Stimulated activated CD8-positive, alpha-beta memory T cell treated with anti-CD3 and anti-CD28 coated beads, Interleukin-12 subunit alpha, Interleukin-12 subunit beta, amount 100 ng/mL, for 24 hours (primary cell): Measurements from ENCODE around the gene WDR5B.
"Not testable (repeated sequence)": the region's sequence is repeated elsewhere in the genome, so short reads cannot be mapped to it uniquely, and the experiment has no call there.

Experiments
- DNase-seq: peaks from one replicate; pipeline ENCODE4 v3.0.0-alpha.2; 2020; ENCODE audit errors: extremely low read depth

Gene WDR5B

DNA sequence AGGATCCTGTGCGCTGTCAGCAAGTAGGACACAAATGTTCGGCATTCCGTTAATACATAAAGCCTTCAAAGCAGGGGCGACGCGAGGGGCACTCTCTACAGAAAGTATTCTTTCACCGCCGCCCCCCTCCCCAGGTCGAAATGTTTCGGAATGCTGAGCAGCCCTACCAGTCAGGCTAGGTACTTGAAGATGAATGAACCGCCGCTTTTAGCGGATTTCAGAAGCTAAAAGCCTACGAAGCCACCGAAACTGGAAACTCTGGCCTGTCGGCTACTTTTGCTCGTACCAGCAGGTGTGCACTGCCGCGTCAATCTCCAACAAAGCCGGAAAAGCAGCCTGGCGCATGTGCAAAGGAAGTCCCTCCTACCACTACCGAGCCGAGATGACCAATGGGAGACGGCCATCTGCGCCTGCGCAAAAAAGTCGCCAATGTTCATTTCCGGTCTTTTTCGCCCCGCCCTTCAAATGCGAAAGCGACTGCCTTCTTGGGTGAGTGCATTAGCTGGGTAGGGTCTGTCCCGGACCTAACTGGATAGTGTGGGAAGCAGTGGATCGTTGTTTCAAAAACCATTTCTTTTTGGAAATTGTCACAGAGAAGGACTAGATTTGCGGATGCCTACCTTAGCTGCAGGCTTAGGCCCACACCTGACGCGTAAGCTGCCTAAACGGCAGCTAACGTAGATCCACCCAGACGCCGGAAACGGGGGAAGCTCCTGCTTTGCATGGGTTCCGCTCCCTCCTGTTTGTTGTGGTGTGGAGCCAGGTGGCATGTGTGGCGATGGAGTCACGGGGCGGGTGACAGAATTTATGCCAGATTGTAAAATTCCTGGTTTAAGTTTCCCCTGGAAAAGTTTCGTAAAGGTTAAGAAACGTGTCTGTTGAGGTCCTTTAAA lies at the start of gene WDR5B:
WDR5B (minus strand) TSS at position 301 of the 893 bp plus-strand sequence. CDS start 534 bp downstream, outside the sequence.
- DNase-seq: peak; percentile 93

DNA sequence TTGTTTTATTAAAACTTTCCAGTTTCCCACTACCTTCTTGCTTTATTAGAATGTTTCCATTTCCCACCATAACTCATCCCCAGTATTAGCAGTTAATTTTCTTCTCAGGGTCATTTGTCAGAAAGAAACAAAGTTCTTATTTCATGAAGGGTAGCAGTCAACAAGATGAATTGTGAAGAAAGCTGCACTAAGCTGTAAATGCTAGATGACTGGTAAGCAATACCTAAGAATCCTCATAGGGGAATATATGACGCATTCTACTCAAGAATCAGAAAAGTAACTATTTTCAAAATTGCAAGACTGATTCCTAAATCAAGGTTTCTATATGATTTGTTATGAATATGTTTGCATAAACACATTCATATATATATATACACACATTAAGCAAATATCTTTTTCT lies 48.8 kb upstream of the WDR5B start:
- DNase-seq: no peak

DNA sequence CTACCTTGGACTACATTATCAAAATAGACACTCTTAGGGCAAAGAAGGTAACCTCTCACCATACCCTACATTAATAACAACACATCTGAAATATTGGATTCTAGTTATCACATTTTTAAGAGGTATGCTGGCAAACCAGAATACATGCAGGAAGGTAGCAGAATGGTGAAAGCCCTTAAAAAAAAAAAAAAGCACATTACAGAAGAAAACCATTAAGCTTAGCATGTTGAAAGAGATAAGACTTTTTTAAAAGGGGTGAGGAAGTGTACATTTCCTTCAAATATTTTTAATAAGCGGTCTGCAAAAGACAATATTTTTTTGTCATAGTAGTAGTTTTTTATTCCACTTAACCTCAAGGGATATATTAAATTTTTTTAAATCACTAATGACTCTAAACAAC lies 46.5 kb upstream of the WDR5B start:
- DNase-seq: no peak

DNA sequence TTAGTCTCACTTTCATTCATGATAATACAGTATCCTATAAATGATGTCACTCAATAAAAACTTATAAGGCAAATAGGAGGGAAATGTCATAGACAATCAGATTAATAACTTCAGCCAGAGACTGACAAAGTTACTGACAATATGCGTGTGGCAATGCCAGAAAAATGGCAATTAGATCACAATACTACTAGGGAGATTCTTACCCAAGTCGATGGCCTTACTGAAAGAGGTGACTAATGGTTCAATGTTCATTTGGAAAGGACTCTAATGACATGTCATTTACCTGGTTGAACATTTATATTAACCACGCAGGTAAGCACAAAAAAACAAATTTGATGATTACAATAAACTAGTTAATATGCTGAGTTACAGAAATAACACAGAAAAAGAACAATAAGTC lies 45.9 kb upstream of the WDR5B start:
- DNase-seq: no peak

DNA sequence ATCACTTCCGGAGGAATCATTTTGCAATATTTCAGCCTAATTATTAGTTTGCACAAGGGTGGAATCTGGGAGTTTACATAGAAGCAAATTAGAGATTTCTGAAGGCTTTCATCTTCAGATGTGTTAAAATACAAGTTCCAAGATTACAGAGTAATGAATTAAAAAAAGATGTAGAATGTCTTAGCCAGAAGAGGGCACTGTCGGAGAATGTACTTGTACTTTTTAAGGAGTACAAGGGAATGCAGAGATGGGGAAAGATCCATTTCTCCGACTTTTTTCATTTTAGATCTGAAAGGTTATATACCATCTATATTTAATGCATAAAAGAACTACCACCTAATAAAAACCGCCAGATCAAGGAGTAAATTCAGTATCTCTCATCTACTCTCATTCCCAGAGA lies 43.1 kb upstream of the WDR5B start:
- DNase-seq: no peak

DNA sequence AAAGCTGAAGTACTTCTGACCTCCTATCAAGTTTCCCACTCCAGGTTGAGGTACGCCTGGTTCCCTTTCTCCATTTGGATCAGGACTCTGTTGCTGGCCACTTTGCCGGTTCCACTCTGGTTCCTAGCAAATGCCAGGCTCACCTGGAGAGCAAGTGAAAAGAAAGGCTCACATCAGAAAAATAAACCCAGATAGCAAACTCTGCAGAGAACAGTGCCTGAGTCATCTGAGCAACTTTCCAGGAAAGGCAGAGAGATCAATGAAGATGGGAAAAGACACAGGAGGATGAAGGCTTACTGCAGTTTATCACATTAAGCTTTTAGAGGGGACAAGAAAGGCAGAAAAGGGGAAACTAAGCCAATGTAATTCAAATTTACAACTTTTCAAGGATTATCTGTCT lies 41.8 kb upstream of the WDR5B start:
- DNase-seq: no peak

DNA sequence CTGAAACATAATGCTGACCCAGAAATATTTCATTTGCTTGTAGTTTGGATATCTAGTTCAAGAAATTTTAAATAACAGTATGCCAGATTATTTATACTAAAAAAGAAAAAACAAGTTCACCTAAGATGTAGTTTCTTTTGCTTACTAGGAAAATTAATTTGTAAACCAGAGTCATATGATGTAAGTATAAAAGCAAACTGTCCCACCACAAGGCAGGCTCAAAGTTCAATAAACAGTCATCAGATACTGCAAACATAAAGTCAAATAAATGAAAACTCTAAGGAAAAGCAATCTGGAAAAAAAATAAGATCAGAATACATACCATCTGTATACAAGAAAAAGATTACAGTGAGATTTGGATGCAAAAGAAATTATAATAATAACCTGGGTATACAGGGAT lies 40.2 kb upstream of the WDR5B start:
- DNase-seq: no peak

DNA sequence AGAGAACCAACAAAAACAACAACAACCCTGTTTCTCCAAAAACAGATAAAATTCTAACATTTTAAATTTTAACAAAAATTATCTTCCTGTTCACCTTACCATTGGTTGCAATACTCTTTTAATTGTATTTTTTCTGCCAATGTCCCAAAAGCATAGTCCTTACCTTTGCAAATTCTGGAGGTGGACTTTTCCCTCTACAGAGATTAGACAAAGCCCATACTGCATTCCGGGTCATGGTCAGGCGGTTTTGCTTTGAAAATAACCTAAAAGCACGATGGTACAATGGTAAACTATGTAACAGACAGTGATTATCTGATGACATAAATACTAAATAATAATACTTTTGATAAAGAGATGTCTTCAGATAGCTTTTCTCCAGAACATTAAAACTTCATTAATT lies 35.5 kb upstream of the WDR5B start:
- DNase-seq: no peak

DNA sequence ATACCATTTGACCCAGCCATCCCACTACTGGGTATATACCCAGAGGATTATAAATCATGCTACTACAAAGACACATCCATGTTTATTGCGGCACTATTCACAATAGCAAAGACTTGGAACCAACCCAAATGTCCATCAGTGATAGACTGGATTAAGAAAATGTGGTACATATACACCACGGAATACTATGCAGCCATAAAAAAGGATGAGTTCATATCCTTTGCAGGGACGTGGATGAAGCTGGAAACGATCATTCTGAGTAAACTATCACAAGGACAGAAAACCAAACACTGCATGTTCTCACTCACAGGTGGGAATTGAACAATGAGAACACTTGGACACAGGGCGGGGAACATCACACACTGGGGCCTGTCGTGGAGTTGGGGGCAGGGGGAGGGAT lies 32.4 kb upstream of the WDR5B start:
- not testable (repeated sequence) for DNase-seq

DNA sequence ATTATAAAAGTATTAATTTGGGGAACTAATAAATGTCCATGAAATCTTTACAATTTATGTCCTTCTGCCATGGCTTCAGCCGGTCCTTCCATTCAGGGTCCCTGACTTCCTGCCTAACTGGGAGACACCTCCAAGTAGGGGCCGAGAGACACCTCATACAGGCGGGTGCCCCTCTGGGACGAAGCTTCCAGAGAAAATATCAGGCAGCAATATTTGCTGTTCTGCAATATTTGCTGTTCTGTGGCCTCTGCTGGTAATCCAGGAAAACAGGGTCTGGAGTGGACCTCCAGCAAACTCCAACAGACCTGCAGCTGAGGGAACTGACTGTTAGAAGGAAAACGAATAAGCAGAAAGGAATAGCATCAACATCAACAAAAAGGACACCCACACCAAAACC lies 28.6 kb upstream of the WDR5B start:
- DNase-seq: not testable (repeated sequence)

DNA sequence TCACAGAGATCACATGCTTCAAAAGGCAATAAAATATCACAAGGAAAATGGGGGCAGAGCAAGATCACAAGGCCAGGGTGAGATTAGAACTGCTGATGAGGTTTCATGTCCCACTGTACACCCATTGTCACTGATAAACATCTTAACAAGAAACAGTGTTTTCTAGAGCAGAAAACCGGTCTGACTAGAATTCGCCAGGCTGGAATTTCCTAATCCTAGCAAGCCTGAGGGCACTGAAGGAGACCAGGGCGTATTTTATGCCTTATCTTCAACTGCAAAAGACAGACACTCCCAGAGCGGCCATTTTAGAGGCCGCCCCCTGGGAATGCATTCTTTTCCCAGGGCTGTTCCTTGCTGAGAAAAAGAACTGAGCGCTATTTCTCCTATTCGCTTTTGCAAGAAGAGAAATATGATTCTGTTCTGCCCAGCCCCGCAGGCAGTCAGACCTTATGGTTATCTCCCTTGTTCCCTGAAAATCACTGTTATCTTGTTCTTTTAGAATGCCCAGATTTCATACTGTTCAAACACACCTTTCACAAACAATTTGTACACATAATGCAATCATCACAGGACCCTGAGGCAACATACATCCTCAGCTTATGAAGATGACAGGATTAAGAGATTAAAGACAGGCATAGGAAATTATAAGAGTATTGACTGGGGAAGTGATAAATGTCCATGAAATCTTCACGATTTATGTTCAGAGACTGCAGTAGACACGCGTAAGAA lies 28.1 kb upstream of the WDR5B start:
- DNase-seq: not testable (repeated sequence)

DNA sequence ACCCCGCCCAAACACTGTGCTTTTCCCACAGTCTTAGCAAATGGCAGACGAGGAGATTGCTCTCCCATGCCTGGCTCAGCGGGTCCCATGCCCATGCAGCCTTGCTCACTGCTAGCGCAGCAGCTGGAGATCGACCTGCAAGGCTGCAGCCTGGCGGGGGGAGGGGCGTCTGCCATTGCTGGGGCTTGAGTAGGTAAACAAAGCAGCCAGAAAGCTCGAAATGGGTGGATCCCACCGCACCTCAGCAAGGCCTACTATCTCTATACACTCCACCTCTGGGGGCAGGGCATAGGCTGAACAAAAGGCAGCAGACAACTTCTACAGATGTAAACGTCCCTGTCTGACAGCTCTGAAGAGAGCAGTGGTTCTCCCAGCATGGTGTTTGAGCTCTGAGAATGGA lies 27.2 kb upstream of the WDR5B start:
- no peak for DNase-seq

DNA sequence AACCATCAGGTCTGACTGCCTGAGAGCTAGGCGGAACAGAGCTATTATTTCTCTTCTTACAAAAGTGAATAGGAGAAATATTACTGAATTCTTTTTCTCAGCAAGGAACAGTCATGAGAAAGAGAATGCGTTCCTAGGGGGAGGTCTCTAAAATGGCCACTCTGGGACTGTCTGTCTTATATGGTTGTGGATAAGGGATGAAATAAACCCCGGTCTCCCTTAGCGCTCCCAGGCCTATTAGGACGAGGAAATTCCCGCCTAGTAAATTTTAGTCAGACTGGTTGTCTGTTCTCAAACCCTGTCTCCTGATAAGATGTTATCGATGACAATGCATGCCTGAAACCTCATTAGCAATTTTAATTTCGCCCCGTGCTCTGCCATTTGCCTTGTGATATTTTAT lies 20.1 kb upstream of the WDR5B start:
- DNase-seq: no peak

DNA sequence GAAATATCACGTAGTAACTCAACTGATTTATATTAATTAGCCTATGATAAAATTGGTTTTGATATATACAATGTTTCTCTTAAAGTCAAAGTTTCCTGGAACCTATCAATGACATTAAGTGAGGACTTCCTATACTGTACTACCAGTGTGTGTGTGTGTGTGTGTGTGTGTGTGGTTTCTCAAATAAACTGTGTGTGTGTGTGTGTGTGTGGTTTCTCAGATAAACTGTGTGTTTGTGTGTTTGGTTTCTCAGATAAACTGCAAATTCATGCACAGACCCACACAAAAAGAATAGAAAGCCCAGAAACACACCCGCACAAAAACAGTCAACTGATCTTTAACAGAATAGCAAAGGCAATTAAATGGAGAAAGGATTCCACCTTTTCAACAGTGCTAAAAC lies 14.5 kb upstream of the WDR5B start:
- no peak for DNase-seq

DNA sequence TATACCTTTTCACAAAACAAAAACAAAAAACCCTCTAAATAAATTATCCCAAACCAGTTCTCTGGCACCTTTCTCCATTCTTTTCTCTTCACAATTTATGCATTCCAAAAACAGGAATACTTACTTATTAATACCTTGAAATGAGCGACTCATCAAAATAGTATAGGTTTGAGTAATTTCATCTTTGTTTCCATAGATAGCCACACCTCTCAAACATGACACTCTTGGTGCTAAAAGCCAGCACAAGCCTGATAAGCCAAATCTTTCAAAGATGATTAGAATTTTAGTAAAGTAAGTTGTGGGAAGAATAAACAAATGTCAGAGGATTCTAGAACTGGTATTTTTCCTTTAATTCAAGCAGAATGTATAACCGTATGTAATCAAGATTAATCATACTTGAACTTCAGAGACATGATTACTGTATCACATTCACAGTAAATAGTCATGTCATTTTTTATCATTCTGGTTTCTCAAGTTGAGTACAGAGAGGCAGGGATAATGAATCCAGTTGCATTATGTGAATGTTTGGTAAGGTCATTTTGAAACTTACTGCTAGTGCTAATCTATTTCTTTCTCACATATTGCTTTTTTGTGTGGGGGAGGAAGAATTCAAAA lies 12.1 kb upstream of the WDR5B start:
- no peak for DNase-seq

DNA sequence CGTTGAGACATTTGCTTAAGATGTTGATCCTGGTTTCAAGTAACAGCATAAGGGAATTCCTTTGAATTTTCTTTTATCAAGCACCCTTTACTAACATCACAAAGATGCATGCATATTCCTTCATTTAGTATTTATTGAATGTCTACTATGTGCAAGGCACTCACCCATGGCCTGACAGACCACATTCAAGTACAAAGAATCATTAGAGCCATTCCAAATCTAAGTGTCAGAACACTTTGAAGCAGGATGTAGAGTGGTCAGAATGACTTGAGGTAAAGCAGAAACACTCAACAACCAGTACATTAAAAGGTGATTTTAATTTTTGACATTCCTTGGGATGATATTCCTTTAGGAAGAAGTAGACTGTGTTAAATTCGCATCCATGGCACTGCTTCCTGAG lies 6.0 kb upstream of the WDR5B start:
- DNase-seq: no peak

DNA sequence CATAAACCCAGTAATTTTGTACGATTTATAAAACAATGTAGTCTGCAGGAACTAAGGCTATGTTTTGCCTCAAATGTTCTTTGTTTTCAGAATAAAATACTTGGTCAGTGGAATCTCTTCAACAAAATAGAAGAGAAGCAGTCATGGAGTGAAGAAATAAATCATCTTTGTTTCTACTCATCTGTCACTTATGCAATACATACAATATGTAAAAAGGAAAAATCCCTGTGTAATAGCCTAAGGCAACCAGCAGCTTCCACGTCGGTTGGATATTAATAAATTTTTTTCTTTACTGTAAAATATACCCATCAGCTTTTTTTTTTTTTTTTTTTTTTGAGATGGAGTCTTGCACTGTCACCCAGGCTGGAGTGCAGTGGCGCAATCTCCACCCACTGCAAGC lies 5.2 kb upstream of the WDR5B start:
- no peak for DNase-seq

DNA sequence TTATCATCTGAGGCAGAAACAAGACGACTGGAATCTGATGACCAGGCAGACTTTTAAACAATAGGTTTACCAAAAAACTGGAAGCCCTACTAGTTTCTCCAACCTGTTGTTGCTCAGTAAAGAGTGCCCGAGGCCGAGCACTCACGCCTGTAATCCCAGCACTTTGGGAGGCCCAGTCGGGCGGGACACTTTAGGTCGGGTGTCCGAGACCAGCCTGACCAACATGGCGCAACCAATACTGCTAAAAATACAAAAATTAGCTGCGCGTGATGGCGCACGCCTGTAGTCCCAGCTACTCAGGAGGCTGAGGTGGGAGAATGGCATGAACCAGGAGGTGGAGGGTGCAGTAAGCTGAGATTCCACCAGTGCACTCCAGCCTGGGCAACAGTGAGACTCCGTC lies 1.1 kb upstream of the WDR5B start:
- no peak for DNase-seq

DNA sequence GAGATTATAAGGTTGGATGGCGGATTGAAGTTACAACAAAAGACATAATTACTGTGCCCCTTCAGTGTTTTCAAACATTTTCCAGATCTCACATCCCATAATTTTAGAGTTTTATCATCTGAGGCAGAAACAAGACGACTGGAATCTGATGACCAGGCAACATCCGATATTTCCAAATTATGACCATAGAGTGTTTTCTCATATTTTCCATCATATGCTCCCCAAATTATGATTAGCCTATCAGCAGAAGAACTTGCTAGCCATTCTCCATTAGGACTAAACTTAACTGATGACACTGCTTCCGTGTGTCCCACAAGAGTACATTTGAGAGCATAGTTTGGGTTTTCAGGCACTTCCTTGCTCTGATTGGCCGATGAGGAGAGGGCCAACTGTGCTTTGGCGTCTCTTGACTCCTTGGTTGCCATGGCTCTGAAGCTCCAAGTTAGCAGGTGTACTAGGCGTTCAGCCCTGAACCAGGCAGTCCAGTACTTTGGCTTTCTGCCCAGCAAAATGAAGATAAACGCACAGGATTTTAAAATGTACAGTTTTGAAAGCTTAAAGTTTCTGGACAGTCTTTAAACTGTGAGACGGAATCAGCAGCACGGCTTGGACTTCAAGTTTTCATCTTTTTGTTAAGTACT lies 638 bp downstream of the WDR5B start:
- no peak for DNase-seq

DNA sequence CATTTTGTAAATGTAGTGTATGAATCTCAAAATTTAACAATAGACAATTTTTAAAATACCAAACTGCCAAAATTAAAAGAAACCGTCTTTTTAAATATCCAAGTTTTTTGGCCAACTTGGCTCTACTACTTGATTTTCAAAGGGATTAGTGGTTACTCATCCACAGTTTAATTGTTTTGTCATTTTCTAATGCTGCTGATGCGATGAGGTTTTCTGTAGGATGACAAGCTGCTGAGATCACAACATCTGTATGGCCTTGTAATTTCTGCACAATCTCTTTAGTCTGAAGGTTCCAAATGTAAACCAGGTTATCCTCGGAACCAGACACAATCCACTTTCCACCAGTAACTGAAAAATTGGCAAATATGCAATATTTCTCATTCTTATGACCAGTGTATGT lies 1.5 kb downstream of the WDR5B start:
- DNase-seq: no peak

DNA sequence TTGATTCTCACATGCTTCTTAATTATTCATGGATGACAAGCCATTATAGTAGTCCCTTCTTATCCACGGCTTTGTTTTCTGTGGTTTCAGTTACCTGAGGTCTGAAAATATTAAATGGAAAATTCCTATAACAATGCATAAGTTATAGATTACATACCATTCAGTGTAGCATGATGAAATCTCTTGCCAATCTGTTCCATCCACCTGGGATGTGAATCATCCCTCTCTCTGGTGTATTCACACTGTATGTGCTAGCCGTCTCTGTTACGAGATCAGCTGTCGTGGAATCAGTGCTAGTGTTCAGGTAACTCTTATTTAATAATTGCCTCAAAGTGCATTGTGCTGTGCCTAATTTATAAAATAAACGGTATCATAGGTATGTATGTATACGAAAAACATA lies 5.2 kb downstream of the WDR5B start:
- no peak for DNase-seq

DNA sequence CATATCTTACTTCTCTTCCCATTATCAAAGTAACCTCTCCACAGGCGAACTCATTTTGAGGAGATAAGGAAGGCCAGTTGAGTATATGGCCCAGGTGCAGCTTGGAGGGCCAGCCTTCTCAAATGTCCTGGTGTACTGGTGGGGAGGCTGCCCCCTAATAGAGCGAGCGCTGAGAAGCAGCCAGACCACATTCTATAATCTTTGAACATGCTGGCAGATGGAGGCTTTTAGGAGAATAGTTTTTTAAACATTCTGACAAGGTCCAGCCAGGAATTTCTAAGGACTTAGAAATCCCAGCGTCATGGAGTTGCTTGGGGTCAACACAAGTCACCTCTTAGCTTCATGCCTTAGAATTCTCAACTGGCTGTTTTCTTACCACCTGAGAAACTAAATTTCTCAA lies 5.8 kb downstream of the WDR5B start:
- DNase-seq: no peak
